ENCODE measurements around the gene LRRC72.

- TF ChIP-seq CTCF (IDR thresholded peaks at IDR 0.05) (no peak), POLR2A (IDR thresholded peaks at IDR 0.05) (no peak), POLR2AphosphoS5 (IDR thresholded peaks at IDR 0.05) (no peak)
Observed at GRCh38 chr7:16594061-16594460, 67.4 kb downstream of the LRRC72 start.

All from prostate gland (tissue), 2 donors.